Myometrial cell (primary cell): Measurements from ENCODE around the gene PBLD. TPM values are rescaled to one million over a fixed set of nuclear protein-coding genes. Genes with fewer than 3 reads are reported as not detected.

Source experiments
- total RNA-seq: library from RNA; depleted of rRNA; stranded (reverse); fragments of >200 nt; gene quantifications from 2 replicates; pipeline ENCODE4 v1.2.3, GENCODE V29; 2015

The PBLD gene
- 2.9 and 4.1 TPM in 2 replicates for total RNA-seq

GRCh38 chr10:68332259-68333057, at the start of gene PBLD:
Gene PBLD, minus strand, starts transcription at chr10:68332928. Its CDS starts 26,084 bp downstream, at chr10:68306844.

GRCh38 chr10:68331455-68332258, 1.1 kb downstream of the PBLD start, which contains the start of gene HNRNPH3:
Gene HNRNPH3, plus strand, starts transcription at chr10:68332064. Its CDS starts 5,158 bp downstream, at chr10:68337222.

Other genes with a start within 250 kb of the PBLD start
- gene MYPN, start 223.4 kb downstream of the PBLD start, total RNA-seq: 11.0 and 12.9 TPM in 2 replicates
- not detected in 2 replicates for gene ATOH7, start 100.8 kb downstream of the PBLD start, total RNA-seq
- 18.1 and 24.2 TPM in 2 replicates for gene HNRNPH3, start 864 bp downstream of the PBLD start, total RNA-seq
- gene RUFY2, start 74.3 kb upstream of the PBLD start, total RNA-seq: 11.2 and 13.0 TPM in 2 replicates
- gene DNA2, start 139.0 kb upstream of the PBLD start, total RNA-seq: 4.3 and 5.3 TPM in 2 replicates
- gene SLC25A16, start 194.6 kb upstream of the PBLD start, total RNA-seq: 8.1 and 14.7 TPM in 2 replicates
- gene TET1, start 227.4 kb upstream of the PBLD start, total RNA-seq: 1.7 and 2.8 TPM in 2 replicates